GM18951 (cell line): ENCODE data around the gene RCAN3.
"Not testable (repeated sequence)": the region's sequence is repeated elsewhere in the genome, so short reads cannot be mapped to it uniquely, and the experiment has no call there.

Experiments
- POLR2A ChIP-seq: IDR thresholded peaks from 4 replicates; pipeline ENCODE4 v1.6.1; 2011; ENCODE audit warnings: mild to moderate bottlenecking; ENCODE audit not compliant: insufficient read length, insufficient read depth; ENCODE audit errors: extremely low read depth
- in situ Hi-C: fragments of 300-500 bp; cut with MboI; formaldehyde crosslinking; loops from one replicate; pipeline ENCODE4 v1.12.0; 2022; ENCODE audit warnings: low sequenced_read_pairs, mixed read lengths, inconsistent platforms; ENCODE audit not compliant: unreplicated experiment

Gene RCAN3

GRCh38 chr1:24502709-24503058 is at the start of gene RCAN3:
RCAN3 (plus strand) TSS chr1:24502836; CDS start chr1:24514373, 11,537 bp downstream.
- TF ChIP-seq POLR2A, result no peak
- in situ Hi-C loops, result no loop called here

DNA sequence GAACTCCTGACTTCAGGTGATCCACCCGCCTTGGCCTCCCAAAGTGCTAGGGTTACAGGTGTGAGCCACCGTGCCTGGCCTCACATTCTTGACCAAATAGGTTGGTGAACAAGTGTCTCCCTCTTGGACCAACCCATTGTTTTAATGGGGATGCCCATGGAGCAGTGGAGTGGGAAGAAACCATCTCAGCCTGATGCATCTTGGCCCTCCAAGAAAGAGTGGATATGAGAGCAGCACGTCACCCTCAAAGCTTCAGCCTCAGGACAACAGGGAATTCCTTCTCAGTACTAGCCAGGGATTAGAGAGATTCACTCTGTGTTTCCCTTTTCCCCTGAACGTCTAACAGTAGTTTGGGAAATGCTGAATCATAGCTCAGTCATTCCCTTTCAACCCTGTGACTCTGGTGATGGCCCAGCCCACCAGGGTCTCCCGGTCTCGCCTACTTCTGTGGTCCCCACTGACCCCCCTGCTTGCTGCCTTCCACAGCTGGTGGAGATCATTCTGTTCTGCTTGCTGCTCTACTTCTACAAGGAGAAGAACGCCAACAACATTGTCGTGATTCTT is 49.6 kb upstream of the RCAN3 start:
- TF ChIP-seq POLR2A, result no peak
- in situ Hi-C loops, result no loop called here

DNA sequence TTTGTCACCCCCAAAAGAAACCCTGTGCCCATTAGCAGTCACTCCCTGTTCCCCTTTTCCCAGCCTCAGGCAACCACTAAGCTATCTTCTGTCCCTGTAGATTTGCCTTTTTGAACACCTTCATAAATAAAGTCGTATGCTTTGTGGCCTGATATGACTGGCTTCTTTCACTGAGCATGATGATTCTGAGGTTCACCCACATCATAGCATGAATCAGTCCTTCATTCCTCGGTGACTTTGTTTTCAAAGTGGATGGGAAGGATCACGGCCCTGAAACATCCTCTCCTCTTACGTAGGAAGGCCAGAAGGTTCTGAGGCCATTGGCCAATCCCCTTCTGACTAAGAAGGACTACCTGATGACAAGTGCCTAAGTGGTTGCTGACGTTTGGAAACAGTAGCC is 48.0 kb upstream of the RCAN3 start:
- TF ChIP-seq POLR2A, result no peak
- in situ Hi-C loops, result no loop called here

GRCh38 chr1:24455272-24455671 is 47.4 kb upstream of the RCAN3 start:
- TF ChIP-seq POLR2A, result no peak
- in situ Hi-C loops, result no loop called here

DNA sequence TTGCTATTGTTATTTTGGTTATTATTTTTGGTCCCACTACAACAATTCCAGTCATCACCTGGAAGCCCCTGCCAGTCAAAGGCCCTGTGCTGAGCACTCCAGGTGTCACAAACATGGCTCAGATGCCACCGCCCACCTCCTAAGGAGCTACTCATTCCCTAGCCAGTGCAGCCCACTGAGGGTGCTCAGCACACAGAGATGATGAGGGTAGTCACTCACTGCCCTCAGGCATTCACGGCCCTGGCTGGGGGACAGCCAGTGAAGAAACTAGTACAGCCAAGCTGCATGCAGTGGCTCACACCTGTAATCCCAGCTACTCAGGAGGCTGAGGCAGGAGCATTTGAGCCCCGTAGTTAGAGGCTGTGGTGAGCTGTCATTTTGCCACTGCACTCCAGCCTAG is 44.8 kb upstream of the RCAN3 start:
- no peak for TF ChIP-seq POLR2A

GRCh38 chr1:24459551-24460266 is 42.9 kb upstream of the RCAN3 start:
- in situ Hi-C loops, result no loop called here
- no peak for TF ChIP-seq POLR2A

More for the DNA sequence above, 44.8 kb upstream of the RCAN3 start:
- in situ Hi-C loops, result no loop called here

- in situ Hi-C loops, result not testable (repeated sequence)
These were observed 40.5 kb upstream of the RCAN3 start for GRCh38 chr1:24462128-24462527.

DNA sequence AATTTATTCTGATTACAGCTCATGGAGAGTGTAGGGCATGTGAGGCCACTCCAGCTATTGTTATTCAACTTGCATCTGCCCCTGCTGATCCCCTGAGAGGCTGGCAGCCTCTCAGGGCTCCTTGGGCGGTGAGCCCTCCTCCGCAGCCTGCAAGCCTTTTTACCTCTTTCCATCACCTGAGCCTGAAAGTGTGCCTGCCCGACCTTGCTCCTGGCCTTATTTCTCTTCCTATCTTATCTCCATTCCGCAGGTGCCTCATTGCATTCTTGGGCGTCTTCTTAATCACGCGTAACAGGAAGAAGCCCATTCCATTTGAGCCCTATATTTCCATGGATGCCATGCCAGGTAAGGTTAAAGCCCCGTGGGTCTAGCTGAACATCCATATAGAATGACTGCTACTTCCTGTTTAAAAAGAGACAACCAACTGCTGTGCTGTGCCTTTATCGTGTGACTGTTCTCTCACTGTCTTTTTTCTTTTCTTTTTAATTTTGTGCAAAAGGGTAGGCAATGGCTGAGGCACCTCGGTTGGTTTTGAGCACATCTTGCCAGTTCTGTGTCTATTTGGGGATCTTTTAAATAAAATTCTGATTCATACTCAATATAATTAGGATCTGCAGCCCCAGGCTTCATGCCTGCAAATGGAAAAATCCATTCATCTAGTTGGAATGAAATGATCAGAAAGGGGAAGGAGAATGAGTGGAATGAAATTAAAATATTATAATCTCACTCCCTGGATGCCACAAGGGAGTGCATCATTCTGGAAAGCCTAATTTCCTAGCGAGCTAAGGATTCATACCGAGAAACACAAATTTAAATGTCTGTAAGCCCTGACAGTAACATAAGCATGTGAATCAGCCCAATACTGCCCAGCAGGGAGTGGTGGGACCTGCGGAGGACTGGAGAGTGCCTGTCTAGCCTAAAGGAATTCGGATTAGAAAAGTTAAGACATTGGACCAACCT is 38.6 kb upstream of the RCAN3 start:
- TF ChIP-seq POLR2A, result no peak
- in situ Hi-C loops, result no loop called here

DNA sequence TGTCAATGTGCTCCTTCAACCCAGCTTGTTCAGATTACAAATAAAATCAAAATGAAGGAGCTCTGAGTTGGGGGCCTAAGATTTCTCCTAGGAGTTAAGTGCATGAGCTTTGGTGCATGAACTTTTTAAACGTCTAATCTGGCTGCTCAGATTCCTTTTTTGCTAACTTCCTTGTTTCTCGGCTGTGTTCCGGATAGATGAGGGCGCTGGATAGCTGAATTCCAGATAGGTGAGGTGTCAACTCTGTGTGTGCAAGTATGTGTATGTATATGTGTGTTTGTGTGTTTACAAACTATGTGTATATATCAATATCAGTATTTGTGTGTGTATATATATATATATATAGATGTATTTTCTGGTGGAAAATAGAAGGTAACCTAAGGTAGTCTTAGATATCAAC is 37.5 kb upstream of the RCAN3 start:
- TF ChIP-seq POLR2A, result no peak
- in situ Hi-C loops, result no loop called here

DNA sequence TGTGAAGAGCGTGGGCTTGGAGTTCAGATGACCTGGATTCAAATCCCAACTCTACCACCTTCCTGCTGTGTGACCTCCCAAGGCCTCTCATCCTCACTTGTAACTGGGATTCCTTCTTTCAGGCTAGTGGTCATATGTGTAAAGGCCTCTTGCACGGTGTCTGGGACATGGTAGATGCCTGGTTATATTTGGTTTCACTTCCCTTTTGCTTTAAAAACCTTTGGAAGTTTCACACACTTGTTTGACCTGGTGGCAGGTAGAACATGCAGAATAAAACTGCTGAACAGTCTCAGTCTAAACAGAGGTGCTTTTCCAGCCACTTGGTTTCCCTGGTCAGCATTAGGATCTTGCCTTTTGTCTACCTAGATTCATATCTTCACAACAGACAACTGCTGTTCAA is 37.0 kb upstream of the RCAN3 start:
- in situ Hi-C loops, result no loop called here
- no peak for TF ChIP-seq POLR2A

GRCh38 chr1:24468685-24469316 is 33.8 kb upstream of the RCAN3 start:
- in situ Hi-C loops, result no loop called here
- TF ChIP-seq POLR2A, result no peak

GRCh38 chr1:24470592-24470991 is 32.0 kb upstream of the RCAN3 start:
- in situ Hi-C loops, result no loop called here
- no peak for TF ChIP-seq POLR2A

- TF ChIP-seq POLR2A, result no peak
- in situ Hi-C loops, result no loop called here
These were observed 29.9 kb upstream of the RCAN3 start for GRCh38 chr1:24472527-24473251.
